NCI-H2081 treated with DMSO at 0.1 percent for 48 hours (cell line): Measurements from ENCODE around the gene THBS2.
"Not testable (repeated sequence)": the region's sequence is repeated elsewhere in the genome, so short reads cannot be mapped to it uniquely, and the experiment has no call there.

ENCODE experiments used
- DNase-seq: peaks from one replicate; lab custom pipeline; 2025; lab: John Stamatoyannopoulos, UW

THBS2 gene

DNA sequence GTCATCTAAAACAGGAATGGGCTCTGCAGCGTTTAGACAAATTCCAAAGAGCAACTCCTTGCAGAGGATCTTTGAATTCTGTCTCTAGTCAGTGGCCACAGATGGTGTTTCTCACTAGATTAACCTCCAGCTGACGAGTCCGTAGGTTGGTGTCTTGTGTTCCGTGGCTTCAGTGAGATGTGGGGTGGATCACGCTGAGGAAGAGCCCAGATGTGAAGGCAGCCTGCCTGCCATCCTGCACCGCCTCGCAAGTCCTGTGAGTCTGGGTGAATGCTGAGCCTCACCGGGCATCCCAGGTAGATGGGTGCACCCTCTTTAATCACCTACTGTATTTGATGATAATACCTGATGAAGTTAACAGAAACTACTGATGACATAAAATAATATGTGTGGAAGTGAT, 70.4 kb downstream of the THBS2 start:
- no peak for DNase-seq

- DNase-seq = not testable (repeated sequence)
These were observed 73.8 kb downstream of the THBS2 start for GRCh38 chr6:169179831-169180230.

DNA sequence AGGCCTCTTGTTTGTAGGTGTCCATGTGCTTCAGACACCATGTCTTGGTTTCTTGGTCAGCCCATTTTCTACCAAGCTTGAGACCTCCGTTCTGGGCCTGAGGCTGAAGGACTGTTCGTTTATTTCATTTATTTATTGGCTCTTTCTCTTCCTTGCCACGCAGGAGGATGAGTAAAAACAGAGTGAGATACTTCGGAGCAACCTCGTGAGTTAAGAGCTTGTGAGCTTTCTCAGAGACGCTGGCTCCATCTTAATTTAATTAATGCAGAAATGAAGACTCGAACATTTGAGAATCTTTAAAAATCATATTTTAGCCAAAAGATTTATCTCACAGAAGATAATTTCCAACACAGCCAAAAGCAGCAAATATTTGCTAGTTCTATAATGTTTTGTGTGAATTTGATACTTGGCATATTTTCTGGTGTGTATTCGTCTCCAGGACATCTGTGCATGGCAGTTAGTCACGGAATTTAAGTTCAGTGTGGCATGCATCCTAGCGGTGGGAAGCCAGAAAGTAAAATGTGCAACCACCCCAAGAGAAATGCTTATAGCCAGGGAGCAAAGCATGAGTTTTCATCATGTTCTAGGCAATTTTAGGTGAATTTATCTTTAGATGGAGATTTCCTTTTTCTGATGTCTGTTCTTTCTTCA, 76.0 kb downstream of the THBS2 start:
- DNase-seq = no peak

DNA sequence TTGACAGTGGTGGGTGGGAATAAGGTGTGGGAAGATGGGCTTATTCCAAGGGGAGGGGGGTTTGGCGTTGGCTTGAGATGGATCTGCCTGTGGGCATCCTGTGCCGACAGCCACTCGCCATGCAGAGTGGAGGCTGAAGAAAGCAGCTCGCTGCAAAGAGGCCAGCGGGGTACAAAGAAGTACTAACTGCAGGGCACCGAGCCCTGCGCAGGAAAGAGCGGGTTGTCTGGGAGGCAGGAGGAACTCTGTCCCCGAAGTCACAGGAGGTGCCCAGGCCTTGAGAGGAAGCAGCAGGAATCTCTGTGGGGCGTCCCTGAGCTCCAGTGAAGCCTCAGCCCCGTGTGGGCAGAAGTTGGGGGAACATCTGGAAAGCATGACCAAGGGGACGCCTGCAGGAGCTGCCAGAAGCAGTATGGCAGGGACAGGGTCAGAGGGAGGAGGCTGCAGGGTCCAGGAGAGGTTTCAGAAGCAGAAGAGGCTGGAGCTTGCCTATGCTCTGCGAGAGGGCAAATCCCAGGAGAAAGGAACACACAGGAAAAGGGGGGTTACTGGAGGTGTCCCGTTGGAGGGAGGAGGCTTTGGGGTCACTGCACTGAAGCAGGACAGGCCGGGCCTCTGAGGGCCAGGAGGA, 77.2 kb downstream of the THBS2 start:
- DNase-seq = no peak

DNA sequence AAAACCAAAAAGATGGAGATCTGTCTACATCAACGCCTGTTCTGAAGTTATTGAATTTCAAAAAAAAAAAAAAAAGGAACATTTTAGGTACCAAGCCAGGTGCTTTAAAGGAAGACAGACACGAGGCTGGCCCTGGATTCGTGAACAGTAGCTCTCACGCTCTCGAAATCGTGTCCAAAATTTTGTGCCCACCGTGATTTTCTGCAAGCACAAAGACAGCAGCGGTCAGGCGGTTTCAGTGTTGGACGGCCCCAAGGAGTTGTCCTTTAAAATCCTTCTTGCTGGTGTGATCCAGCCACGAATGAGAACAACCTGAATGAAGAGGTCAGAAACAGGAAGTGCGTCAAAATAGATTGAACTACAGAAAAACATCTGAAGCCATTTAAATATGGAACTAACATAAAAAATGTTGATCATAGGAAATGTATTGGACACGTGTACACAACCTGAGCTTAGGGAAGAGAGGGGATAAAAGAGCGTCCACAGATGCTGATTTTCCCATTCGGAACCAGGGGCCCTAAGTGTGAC, 78.2 kb downstream of the THBS2 start:
- no peak for DNase-seq

GRCh38 chr6:169174516-169175359, 78.9 kb downstream of the THBS2 start:
- DNase-seq = no peak

- no peak for DNase-seq
These were observed 79.9 kb downstream of the THBS2 start for GRCh38 chr6:169173532-169174268.

GRCh38 chr6:169172946-169173345, 80.7 kb downstream of the THBS2 start:
- DNase-seq = no peak

- DNase-seq = no peak
These were observed 81.2 kb downstream of the THBS2 start for GRCh38 chr6:169172456-169172855.

DNA sequence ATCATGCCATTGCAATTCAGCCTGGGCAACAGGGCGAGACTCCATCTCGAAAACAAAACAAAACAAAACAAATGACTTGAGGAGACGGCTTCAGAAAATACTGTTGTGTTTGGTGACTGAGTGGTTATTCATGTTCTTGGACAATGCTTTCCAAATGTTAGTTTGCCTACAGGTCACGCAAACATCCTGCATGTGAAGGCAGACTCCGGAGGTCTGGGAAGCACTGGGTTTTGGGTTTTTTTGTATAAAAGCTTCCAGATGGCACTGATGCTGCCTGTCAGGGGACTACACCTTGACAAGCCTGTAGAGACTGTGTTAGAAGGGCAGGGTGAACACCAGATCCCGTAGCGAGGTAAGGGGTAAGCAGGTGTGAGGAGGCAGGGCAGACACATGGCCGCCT, 81.7 kb downstream of the THBS2 start:
- DNase-seq = no peak

- no peak for DNase-seq
These were observed 82.6 kb downstream of the THBS2 start for GRCh38 chr6:169171016-169171415.

GRCh38 chr6:169170583-169170955, 83.1 kb downstream of the THBS2 start:
- no peak for DNase-seq

DNA sequence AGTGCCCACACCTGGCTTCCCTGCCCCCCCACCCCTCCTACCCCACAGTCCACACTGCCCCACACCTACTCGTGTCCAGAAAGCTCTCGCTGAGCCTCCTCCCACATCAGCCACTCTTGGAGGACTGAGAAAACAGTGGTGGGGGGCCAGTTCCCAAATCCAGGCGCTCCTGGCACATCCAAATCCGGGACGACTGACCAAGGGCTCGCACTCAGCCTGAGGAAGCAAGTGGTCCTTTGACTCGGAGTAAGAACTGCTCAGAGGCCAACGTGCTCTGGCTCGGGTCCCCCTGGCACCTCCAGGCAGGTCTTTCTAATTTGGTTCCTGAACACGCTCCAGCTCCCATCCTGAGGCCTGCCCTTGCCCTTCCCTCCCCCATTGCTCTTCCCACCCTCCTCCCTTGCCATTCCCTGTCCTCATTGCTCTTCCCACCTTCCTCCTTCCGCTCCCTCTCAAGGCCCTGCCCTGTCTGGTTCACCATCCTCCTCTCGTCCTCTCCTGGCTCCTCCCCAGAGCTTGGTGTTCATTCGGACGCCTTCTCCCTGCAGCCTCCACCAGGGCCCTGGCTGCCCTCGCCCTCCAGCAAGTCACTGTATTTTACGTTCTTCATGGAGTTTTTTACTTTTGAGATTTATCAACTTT, 83.6 kb downstream of the THBS2 start:
- no peak for DNase-seq

GRCh38 chr6:169169375-169169774, 84.3 kb downstream of the THBS2 start:
- DNase-seq = no peak

DNA sequence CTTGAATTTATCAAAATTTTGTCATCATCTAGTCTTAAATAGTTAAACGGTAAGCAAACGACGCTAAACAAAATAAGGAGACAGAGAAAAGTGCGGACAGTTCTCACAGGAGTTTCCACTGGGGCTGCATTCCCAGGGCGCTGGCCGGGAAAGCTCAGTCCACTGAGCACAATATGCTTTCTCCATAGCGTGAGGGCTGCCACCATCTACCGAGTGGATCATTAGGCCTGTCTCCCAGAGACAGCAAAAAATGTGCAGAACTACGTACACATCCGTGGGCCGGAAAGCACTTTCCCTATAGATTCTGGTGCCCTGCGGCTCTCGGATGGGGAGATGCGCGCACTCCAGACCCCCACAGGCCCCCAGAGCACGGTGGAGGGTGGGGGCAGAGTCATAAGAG, 84.9 kb downstream of the THBS2 start:
- DNase-seq = no peak

DNA sequence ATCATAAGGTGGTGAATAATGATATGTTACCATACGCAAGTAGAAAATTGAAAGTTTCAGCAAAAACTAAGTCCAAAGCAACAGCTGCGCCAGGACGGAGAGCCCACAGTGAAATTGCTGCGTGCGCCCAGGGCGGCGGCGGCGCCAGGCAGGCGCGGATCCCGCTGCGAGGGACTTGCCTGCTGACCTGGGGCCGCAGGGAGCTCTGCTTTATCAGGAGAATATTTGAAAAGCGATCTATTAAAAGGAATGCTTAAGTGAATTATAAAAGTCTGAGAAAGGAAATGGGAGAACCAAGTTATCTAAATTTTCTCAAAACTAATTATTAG, 85.4 kb downstream of the THBS2 start:
- no peak for DNase-seq

DNA sequence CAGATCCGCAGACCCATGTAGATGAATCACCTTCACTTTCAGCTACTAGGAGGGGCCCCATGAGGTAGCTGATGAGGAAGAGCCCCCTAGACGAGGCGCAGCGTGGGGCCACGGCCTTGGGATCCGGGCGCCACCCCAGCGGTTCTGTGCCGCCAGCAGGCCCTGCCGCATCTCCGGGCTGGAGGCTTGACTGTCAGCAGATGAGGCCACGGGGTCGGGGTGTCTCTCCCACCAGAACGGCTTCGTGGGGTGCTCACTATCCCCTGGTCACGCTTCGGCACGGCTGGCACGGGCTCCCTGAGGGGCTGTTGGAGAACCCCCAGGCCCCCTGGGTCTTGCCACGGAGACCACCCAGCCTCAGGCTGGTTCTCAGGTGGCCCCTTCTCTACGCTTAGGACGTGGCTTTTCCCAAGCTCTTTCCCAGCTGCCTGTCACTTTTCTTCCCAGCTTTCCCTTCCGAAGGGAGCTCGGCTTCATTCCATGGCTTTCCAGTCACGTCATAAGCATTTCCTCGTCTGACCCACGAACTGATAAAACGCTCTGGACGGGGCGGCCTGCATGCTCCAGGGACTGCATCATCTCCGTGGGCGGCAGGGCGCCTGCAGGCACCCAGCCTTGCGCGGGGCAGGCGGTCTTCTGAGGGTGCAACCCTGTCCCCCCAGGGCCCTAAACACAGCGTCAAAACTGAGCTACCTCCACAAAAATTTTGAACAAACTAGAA, 85.9 kb downstream of the THBS2 start:
- DNase-seq = no peak

DNA sequence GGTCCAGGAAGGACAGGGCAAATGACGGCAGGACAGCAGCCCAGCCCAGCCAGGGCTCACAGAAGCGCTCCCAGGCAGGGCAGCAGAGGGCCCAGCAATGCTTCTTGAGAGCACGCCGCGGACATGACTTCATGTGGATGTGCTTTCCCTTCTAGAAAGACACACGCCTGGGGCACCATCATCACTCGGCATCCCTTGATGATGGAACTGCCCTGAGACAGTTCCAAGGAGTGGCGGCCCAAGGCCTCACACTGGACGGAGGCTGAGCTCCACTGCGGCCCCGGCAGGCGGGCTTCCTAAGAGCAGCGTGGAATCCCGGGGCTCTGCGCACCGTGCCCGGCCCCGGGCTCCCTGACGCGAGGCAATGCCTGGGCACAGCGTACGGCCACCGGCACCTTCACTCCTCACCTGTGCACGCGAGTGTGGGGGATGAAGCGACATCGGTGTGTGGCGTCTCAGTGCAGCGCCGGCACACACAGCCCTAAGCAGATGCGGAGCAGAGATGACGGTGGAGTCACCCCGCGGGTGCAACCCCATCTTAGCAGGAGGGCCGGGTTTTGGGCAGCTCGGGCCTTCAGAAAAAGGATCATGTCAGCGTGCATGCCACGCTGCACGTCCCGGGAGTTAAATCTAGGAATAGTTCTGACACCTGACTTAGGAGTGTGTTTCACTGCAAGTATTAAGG, 86.6 kb downstream of the THBS2 start:
- no peak for DNase-seq
